ENCODE results near the gene PPP2R3B.
"Not testable (repeated sequence)": the region's sequence is repeated elsewhere in the genome, so short reads cannot be mapped to it uniquely, and the experiment has no call there.

PPP2R3B gene

DNA sequence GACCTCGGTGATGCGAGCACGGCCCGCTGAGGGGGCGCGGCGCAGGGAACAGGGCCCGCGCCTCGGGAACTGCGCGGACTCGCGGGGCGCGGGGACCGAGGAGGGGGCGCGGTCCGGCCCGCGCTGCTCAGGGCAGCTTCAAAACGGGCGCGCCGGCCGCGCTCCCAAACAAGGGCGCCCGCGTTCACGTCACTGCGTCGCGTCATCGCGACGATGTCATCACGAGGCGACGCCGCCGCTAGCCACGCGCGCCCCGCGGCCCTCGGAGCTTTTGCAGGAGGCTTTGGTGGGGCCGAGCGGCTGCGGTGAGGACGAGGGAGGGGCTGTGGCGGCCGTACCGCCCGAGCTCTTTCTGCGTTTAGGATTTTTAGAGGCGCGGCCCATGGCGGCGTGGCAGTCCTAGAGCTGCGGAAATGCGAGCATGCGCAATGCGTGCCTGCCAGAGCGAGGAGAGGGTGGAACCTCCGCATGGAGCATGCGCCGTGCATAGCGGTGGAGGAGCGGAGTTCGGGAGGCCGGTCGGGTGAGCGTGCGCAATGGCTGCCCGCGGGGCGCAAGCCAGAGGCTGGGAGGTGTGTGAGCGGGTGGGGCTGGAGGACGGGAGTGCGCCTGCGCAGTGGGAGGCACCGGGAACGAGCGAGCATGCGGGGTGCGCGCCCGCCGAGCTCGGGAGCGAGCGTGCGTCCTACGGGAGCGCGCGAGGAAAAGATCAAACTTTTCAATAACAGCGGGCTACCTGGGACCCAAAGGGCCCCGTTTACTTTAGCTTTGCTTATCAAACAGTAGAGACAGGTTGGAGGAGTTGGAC is at the start of gene PPP2R3B:
Gene PPP2R3B (minus strand): TSS at position 140 of the 808 bp plus-strand sequence. CDS start 216 bp downstream, outside the sequence.
- peak; percentile 99 for DNase-seq (ENCODE audit: low read depth)

DNA sequence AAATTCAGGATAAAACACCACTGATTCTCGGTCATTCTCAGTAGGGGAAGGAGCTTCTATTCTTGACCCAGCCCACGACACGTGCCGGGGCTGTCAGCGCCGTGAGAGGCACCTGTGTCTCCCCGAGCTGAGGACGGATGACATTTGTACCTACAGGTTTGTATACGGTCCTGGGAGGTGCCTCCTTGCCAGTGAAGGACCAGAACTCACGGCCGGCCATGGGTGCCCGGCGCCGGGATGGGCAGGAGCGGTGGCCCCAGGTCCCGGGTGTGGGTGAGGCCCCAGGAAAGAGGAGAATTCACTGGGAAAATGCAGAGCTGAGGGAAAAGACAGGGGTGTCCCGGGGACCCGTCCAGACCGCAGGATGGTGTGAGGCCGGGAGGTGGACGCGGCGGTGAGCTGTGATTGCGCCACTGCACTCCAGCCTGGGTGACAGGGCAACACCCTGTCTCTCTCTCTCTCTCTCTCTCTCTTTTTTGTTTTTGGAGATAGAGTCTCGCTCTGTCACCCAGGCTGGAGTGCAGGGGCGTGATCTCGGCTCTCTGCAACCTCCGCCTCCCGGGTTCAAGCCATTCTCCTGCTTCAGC is 48.9 kb upstream of the PPP2R3B start:
- no peak for DNase-seq (ENCODE audit: low read depth)

DNA sequence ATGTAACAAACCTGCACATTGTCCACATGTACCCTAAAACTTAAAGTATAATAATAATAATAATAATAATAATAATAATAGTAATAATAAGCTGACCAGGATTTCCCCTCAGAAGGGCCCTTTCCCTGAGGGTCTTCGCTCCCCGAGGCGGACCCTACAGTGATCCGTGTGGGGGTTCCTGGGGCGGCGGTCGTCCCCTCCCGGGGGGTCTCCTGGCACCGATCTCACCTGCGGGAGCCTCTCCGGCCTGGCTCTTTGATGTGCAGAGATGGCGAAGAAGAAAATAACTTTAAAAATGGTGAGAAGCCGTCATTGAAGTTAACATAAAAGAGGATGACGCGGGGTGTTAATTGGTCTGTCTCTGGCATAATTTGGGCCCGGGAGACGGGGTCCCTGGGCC is 48.2 kb upstream of the PPP2R3B start:
- DNase-seq (ENCODE audit: low read depth): no peak

DNA sequence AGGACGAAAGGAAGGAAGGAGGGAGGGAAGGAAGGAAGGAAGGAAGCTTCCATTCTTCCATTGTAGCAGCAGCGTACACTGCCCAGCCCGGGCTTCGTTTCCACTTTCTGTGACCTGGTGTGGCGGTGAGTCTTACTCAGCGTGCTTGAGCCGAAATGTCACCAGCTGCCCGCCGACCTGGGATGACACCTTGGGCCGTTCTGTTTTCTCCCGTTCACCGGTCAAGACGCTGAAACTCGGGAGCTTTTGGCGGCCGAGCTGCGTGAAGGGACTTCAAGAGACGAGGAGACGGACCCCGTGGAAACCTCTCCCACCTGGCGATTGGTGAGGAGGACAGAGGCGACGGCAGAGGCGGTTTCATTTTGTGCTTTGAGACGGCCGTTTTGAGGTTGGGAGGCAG is 47.1 kb upstream of the PPP2R3B start:
- DNase-seq (ENCODE audit: low read depth): no peak

DNA sequence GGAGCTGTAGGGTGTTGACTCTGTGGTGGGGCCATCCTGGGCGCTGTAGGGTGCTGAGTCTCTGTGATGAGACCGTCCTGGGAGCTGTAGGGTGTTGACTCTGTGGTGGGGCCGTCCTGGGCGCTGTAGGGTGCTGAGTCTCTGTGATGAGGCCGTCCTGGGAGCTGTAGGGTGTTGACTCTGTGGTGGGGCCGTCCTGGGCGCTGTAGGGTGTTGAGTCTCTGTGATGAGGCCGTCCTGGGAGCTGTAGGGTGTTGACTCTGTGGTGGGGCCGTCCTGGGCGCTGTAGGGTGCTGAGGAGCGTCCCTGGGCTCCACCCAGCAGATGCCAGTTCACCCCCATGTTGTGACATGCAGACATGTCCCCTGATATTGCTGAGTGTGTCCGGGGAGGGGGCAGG is 46.0 kb upstream of the PPP2R3B start:
- not testable (repeated sequence) for DNase-seq (ENCODE audit: low read depth)

DNA sequence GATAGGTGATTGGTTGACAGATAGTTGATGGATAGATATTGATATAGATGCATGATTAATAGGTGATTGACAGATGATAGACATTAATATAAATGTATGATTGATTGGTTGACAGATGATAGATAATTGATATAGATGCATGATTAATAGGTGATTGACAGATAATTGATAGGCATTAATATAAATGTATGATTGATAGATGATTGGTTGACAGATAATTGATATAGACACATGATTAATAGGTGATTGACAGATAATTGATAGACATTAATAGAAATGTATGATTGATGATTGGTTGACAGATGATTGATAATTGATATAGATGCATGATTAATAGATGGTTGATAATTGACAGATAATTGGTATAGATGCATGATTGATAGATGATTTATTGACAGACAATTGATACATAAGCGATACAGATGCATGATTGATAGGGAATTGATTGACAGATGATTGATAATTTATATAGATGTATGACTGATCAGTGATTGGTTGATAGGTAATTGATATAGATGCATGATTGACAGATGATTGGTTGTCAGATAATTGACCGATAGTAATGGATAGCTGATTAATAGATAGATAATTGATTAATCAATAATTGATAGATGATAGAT is 44.9 kb upstream of the PPP2R3B start:
- DNase-seq (ENCODE audit: low read depth): no peak

GRCh38 chrX:431056-431455 is 44.3 kb upstream of the PPP2R3B start:
- DNase-seq (ENCODE audit: low read depth): no peak

DNA sequence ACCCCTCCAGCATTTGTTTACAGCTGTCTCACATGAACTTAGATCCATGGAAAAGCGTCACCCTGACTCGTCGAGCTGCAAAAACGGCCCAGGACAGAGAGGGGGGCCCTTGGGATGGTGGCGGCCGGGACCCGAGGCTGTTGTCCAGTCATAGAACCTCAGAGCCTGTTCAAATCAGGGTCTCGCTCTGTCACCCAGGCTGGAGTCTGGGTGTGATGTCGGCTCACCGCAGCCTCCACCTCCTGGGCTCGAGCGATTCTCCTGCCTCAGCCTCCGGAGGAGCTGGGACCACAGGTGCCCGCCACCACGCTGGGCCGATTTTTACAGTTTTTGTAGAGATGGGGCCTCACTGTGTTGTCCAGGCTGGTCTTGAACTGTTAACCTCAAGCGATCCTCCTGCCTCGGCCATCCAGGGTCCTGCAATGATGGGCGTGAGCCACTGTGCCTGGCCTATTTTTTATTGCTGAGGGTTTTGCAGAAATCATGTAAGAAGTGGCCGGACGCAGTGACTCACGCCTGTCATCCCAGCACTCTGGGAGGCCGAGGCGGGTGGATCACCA is 42.6 kb upstream of the PPP2R3B start:
- DNase-seq (ENCODE audit: low read depth): no peak

DNA sequence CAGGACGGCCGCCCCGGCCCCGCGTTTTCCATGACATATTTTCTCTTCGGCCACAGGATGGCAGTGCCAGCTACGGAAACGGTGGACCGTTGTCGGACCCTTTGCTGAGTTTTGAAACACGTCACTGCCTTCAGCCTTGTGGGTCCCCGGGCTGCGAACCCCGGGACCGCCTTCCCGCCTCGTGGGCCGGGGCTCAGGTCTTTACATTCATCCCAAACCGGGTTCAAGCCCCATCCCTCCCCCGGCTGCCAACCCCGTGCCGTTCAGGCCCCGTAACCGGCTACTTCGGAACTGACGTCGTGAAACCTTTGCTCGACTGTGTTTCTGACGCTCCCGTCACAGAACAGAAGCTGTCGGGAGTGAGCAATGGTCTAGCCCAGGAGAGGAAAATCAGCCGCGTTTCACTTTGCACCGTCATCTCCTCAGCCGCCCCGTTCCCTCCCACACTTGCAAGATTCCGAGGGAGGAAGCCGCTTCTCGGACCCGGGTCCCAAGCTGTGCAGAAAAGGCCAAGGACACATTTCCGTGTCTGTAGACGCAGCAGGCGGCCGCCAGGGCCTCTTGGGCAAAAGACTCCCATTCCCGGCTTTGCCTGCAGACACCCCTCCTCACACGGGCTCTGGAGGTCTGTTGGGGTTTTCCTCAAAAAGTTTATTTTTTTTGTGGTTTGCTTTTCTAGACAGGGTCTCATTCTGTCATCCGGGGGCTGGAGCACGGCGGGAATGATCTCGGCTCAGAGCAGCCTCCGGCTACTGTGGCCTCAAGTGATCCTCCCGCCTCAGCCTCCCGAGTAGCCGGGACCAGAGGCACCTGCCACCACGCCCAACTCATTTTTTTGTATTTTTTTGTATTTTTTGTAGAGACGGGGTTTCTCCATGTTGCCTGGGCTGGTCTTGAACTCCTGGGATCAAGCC is 41.4 kb upstream of the PPP2R3B start:
- DNase-seq (ENCODE audit: low read depth): no peak

DNA sequence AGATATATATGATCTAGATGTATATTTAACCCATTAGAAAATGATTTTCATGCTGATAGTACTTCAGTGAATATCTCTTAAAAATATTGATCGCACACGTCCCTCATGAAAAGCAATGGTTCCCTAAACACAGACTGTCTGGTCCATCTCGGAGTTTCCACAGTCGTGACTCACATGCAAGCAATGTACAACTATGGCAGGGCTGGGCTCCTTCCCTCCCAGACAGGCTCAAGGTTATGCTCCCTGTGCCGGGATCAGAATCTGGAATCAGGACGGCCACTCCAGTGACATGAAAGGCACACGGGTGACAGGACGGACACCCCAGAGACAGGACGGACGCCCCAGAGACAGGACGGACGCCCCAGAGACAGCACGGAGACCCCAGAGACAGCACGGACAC is 40.2 kb upstream of the PPP2R3B start:
- no peak for DNase-seq (ENCODE audit: low read depth)

DNA sequence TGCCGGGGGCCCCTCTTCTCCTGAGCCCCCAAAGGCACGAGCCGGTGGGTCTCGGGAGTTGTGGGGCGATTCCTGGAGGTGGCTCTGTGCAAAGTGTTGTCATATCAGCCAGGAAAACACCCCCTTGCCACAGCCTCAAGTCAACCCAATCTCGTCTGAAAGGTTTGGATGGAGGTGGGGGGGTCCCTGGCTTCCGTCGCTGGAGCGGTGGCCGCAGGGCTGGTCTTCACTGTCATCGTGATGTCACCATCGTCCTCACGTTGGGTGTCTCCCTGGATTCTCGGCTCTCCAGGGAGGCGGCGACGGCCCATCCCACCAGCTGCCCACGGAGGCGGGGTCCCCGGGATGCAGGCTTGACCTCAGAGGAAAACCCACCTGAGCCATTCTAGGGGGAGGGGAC is 38.3 kb upstream of the PPP2R3B start:
- no peak for DNase-seq (ENCODE audit: low read depth)

DNA sequence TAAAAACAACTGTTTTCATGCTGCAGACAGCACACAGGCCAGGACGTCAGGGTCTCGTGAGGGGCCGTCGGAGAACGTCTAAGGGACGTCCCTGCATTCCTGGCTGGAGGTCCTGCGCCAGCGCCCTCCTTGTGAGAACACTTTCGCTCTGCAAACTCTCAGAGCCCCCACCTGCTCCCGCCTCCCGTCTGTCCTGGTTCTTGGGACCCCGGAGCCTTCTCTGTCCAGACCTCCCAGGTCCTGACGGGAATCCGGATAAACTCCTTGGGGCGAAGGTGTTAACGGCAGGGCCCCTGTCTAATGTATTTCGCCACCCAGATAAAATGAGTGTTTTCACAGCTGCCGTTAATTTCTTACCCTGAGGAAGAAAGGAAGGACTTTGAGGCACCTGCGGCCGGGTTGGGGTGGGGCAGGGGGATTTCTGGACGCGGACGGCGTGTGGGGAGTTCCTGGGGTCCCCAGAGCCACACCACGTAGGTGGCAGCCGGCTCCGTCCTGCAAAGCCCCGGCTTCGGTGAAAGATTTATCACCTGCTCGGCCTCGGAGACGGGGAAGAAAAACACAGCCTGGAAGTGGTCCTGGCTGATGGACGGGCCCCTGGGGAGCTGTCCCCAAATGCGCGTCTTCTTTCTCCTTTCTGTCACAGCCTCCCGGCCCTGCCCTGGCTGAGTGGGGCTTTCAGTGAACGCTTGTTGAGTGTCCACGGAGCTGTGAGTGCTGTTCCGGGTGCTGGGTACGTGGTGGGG is 35.1 kb upstream of the PPP2R3B start:
- DNase-seq (ENCODE audit: low read depth): no peak

DNA sequence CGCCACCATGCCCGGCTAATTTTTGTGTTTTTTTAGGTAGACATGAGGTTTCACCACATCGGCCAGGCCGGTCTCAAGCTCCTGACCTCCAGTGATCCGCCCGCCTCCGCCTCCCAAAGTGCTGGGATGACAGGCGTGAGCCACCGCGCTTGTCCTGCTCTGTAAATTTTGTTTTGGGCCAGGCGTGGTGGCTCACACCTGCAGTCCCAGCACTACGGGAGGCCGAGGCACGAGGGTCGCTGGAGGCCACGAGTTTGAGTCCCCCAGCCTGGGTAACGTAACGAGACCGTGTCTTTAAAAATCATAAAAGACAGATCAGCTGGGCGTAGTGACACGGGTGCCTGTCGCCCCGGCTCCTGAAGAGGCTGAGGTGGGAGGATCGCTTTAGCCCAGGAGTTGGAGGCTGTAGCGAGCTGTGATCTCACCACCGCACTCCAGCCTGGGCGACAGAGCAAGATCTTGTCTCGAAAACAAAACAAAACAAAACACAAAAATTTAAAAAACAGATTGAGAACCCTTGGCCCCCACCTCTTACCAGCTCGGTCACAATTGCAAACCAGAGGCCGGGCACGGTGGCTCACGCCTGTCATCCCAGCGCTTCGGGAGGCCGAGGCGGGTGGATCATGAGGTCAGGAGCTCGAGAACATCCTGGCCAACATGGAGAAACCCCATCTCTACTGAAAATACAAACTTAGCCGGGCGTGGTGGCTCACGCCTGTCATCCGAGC is 34.0 kb upstream of the PPP2R3B start:
- DNase-seq (ENCODE audit: low read depth): no peak

DNA sequence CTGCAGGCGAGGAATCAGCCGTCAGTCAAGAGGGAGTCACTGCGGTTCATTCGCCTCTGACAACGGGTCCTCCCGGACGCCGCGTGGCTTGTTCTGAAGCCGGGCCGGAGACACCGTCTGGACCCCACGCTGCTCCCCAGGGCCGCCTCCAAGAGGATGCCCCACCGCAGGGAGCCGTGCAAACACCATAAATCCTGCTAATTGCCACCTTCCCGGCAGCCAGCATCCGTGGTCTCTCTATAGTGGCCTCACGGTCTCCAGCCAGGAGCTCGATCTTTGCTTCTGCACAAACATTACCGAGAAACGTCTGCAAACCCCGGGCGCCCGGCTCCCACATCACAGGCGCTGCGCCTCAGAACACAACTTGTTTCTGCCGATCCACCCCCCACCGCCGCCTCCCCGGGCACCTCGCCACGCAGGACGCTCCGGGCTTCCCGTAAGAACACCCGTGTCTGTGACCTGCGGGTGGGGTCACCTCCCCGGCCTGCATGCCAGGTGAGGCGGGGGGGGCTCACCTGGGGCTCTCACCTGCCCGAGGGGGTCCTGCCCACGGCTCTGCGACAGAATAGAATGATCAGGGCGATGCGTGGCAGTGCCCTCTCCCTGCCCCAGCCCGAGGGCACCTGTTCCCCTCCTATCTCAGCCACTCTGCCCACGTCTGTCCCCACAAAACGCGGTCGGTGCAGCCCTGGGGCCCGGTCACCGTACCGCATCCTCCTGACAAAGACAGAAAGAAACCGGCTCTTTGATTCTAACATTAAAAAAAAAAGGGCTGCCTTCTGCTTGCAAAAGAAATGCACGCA is 32.4 kb upstream of the PPP2R3B start:
- no peak for DNase-seq (ENCODE audit: low read depth)

DNA sequence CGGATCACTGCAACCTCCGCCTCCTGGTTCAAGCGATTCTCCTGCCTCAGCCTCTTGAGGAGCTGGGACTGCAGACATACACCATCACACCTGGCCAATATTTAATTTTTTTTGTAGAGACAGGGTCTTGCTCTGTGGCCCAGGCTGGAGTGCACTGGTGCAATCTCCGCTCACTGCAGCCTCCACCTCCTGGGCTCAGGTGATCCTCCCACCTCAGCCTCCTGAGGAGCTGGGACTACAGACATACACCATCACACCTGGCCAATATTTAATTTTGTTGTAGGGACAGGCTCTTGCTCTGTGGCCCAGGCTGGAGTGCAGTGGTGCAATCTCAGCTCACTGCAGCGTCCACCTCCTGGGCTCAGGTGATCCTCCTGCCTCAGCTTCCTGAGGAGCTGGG is 28.8 kb upstream of the PPP2R3B start:
- DNase-seq (ENCODE audit: low read depth): not testable (repeated sequence)

- no peak for DNase-seq (ENCODE audit: low read depth)
Observed at GRCh38 chrX:413322-414201, 26.9 kb upstream of the PPP2R3B start.

- DNase-seq (ENCODE audit: low read depth): no peak
Observed at GRCh38 chrX:410296-410695, 23.6 kb upstream of the PPP2R3B start.

DNA sequence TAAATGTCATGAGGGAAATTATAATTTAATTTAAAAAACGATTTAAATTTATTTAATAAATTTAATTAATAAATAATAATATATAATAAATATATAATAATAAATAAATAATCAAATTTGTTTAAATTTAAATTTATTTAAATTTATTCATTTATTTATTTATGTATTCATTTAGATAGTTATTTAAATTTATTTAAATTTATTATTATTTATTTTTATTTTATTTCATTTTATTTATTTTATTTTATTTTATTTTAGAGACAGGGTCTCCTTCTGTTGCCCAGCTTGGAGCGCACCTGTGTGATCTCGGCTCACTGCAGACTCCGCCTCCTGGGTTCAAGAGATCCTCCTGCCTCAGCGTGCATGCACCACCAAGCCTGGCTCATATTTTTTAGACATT is 18.4 kb upstream of the PPP2R3B start:
- no peak for DNase-seq (ENCODE audit: low read depth)

GRCh38 chrX:404656-405055 is 17.9 kb upstream of the PPP2R3B start:
- DNase-seq (ENCODE audit: low read depth): no peak

Data from activated T-helper 1 cell treated with Interleukin-2 at 50 U/mL for 16 hours (primary cell).